Brain microvascular endothelial cell (primary cell): ENCODE data around the gene PROK2.

ENCODE experiments used
- DNase-seq: peaks from one replicate; pipeline ENCODE4 v3.0.0-alpha.2; 2020
- H3K27ac ChIP-seq: fragments of 250-450 bp; sonication (Bioruptor Pico); 2 replicates; pipeline ENCODE4 v1.5.1; 2020; ENCODE audit warnings: mild to moderate bottlenecking, moderate library complexity
- H3K27me3 ChIP-seq: fragments of 250-450 bp; sonication (Bioruptor Pico); replicated peaks from 2 replicates; pipeline ENCODE4 v1.5.1; 2020; ENCODE audit warnings: mild to moderate bottlenecking
- H3K36me3 ChIP-seq: fragments of 250-450 bp; sonication (Bioruptor Pico); replicated peaks from 2 replicates; pipeline ENCODE4 v1.5.1; 2020; ENCODE audit warnings: mild to moderate bottlenecking
- H3K4me3 ChIP-seq: 2 replicates; pipeline ENCODE4 v1.5.1; 2011; ENCODE audit warnings: low read depth, mild to moderate bottlenecking, control low read depth, low read length, moderate library complexity
- CTCF ChIP-seq: IDR thresholded peaks from 2 replicates; pipeline ENCODE4 v1.5.1; 2011; ENCODE audit warnings: low read depth, mild to moderate bottlenecking, moderate library complexity, low read length, control low read depth, inconsistent platforms; ENCODE audit errors: missing control alignments
- in situ Hi-C: cut with HindIII; loops from 2 replicates; pipeline ENCODE4 v1.10.0; 2017; ENCODE audit warnings: low sequenced_read_pairs, low pct_ligation_motif_present

PROK2 gene

GRCh38 chr3:71763426-71763825 is 21.5 kb downstream of the PROK2 start:
- in situ Hi-C loops = no loop called here
- DNase-seq = no peak
- H3K36me3 ChIP-seq = no peaks in the 10 kb centered on the region

DNA sequence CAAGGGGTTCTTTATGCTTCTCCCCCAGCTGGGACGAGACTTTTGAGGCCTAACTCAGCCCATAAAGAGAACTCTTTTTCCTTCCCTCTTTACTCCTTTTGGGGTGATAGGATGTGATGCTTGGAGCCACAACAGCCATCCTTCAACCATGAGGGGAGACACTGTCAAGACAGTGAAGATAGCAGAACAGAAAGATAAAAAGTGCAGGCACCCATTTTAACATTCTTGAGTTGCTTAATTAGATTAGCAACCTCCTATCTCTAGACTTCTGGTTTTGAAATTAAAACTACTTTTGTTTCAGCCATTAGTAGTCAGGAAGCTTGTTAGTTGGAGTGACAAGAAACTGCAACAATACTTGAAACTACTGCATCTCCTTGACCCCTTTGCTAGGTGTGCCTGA is 24.8 kb downstream of the PROK2 start:
- in situ Hi-C loops = no loop called here
- no peaks in the 10 kb centered on the region for H3K36me3 ChIP-seq
- peaks cover 33% of the 10 kb centered on the region for H3K27me3 ChIP-seq
- no peak for DNase-seq
- no peak for TF ChIP-seq CTCF
- no peak overlapping the region for H3K4me3 ChIP-seq
- H3K27ac ChIP-seq = no peak overlapping the region

More at GRCh38 chr3:71763426-71763825, 21.5 kb downstream of the PROK2 start:
- no peak overlapping the region for H3K27ac ChIP-seq
- TF ChIP-seq CTCF = no peak
- H3K27me3 ChIP-seq = peaks cover 9% of the 10 kb centered on the region
- no peak overlapping the region for H3K4me3 ChIP-seq

GRCh38 chr3:71759401-71759800 is 25.5 kb downstream of the PROK2 start:
- Histone ChIP-seq H3K27ac (no peak overlapping the region), H3K27me3 (peaks cover 40% of the 10 kb centered on the region), H3K4me3 (no peak overlapping the region), H3K36me3 (no peaks in the 10 kb centered on the region)
- TF ChIP-seq CTCF = no peak
- DNase-seq = no peak
- in situ Hi-C loops = no loop called here

DNA sequence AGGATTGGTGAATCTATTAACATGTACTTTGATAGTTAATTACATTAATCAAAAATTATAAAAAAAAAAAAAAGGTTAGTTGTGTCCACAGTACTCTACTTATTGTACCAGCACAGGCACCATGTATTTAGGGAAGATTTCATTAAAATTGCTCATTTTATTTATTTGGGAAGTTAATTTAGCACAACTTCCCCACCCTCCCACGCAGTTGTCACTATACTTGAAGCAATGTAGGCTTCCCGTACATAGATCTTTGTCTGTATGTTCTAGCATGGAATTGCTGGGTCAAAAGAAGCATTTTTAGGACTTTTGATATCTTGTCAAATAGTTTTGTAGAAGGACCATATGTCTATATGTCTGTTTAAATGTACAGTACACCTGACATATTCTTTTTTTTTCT is 26.9 kb downstream of the PROK2 start:
- in situ Hi-C loops = no loop called here
- Histone ChIP-seq H3K36me3 (no peaks in the 10 kb centered on the region), H3K27me3 (peaks cover 48% of the 10 kb centered on the region), H3K4me3 (no peak overlapping the region), H3K27ac (no peak overlapping the region)
- no peak for DNase-seq
- TF ChIP-seq CTCF = no peak

GRCh38 chr3:71754610-71755253 is 30.2 kb downstream of the PROK2 start:
- no peak for DNase-seq
- TF ChIP-seq CTCF = no peak
- in situ Hi-C loops = no loop called here
- Histone ChIP-seq H3K4me3 (no peak overlapping the region), H3K36me3 (no peaks in the 10 kb centered on the region), H3K27ac (no peak overlapping the region), H3K27me3 (peaks cover 62% of the 10 kb centered on the region)
